Ishikawa (cell line): ENCODE data around the gene ZSWIM3.

Source experiments
- CEBPB ChIP-seq: IDR thresholded peaks from 2 replicates; pipeline ENCODE4 v1.6.1; 2012
- CREB1 ChIP-seq: IDR thresholded peaks from 2 replicates; pipeline ENCODE4 v1.6.1; 2012; ENCODE audit warnings: low read depth
- EGR1 ChIP-seq: IDR thresholded peaks from 2 replicates; pipeline ENCODE4 v1.6.1; 2012
- EP300 ChIP-seq: IDR thresholded peaks from 2 replicates; pipeline ENCODE4 v1.6.1; 2012; ENCODE audit warnings: borderline replicate concordance
- FOXM1 ChIP-seq: IDR thresholded peaks from 2 replicates; pipeline ENCODE4 v1.6.1; 2012; ENCODE audit warnings: low read depth, borderline replicate concordance
- NFIC ChIP-seq: IDR thresholded peaks from 2 replicates; pipeline ENCODE4 v1.6.1; 2012
- RAD21 ChIP-seq: IDR thresholded peaks from 2 replicates; pipeline ENCODE4 v1.6.1; 2012; ENCODE audit warnings: low read depth
- TAF1 ChIP-seq: IDR thresholded peaks from 2 replicates; pipeline ENCODE4 v1.6.1; 2012; ENCODE audit warnings: low read depth, mild to moderate bottlenecking
- TCF12 ChIP-seq: IDR thresholded peaks from 2 replicates; pipeline ENCODE4 v1.6.1; 2012; ENCODE audit warnings: low read depth
- TEAD4 ChIP-seq: IDR thresholded peaks from 2 replicates; pipeline ENCODE4 v1.6.1; 2012
- YY1 ChIP-seq: IDR thresholded peaks from 2 replicates; pipeline ENCODE4 v1.6.1; 2012; ENCODE audit warnings: low read depth
- ZBTB7A ChIP-seq: IDR thresholded peaks from 2 replicates; pipeline ENCODE4 v1.6.1; 2012; ENCODE audit warnings: low read depth
- TF ChIP-seq, protein P1 (sequence below): IDR thresholded peaks from 2 replicates; pipeline ENCODE4 v1.6.1; 2012
- TF ChIP-seq, protein P2 (sequence below): IDR thresholded peaks from 2 replicates; pipeline ENCODE4 v1.6.1; 2012; ENCODE audit warnings: low read depth, mild to moderate bottlenecking
- TF ChIP-seq, protein P3 (sequence below): IDR thresholded peaks from 2 replicates; pipeline ENCODE4 v1.6.1; 2012

Gene ZSWIM3

DNA sequence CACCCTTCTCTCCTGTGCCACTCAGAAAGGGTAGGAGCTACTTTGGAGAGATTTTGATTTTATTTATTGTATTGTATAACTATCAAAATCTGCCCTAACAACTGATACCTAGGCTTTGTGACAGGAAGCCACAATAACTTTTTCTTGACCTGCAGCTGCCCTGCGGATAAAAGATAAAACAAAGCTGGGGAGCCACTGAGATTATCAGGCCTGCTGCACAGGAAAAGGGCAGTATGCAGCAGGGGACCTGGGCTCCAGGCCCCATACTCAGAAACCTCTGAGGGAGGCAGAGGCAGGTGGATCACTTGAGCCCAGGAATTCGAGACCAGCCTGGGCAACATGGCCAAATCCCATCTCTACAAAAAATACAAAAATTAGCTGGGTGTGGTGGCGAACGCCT, 24.8 kb upstream of the ZSWIM3 start:
- TF ChIP-seq CEBPB, result no peak
- no peak for TF ChIP-seq TCF12
- TF ChIP-seq FOXM1, result no peak

DNA sequence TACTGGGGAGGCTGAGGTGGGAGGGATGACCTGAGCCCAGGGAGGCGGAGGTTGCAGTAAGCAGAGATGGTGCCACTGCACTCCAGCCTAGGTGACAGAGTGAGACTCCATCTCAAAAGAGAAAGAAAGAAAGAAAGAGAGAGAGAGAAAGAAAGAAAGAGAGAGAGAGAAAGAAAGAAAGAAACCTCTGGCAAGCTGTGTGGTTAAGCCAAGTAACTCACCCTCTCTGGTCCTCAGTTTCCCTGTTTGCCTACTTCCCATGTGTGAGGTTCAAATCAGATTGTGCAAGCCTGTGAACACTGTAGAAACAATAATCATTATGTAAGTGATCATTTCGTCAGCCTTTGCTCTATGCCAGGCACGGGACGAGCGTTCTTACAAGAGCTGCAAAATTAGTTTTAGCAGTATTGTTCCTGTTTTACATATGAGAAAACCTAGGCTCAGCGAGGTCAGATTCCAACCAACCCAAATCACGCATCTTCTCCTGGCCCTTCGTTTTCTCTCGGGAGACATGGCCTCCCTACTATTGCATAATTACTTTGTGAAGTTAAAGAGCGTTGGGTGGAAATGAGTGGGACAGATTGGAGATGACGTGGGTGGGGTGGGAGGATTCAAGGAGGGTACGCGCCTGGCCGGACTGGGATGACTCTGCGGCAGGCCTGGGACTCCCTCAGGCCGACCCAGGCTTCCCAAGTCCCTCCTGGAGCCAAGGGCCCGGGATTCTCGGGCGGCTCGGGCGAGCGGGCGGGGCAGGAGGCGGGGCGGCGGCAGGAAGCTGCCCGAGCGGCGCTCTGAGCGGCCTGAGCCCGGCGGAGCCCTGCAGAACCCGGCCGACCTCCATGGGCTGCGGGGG, 24.2 kb upstream of the ZSWIM3 start, which contains the start of gene SNX21:
TSS of gene SNX21 (plus strand) at position 770 of the 853 bp plus-strand sequence. CDS start 121 bp downstream, outside the sequence.
- peak; percentile 80 for TF ChIP-seq CEBPB
- TF ChIP-seq, protein P1, sequence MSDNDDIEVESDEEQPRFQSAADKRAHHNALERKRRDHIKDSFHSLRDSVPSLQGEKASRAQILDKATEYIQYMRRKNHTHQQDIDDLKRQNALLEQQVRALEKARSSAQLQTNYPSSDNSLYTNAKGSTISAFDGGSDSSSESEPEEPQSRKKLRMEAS, result no peak

DNA sequence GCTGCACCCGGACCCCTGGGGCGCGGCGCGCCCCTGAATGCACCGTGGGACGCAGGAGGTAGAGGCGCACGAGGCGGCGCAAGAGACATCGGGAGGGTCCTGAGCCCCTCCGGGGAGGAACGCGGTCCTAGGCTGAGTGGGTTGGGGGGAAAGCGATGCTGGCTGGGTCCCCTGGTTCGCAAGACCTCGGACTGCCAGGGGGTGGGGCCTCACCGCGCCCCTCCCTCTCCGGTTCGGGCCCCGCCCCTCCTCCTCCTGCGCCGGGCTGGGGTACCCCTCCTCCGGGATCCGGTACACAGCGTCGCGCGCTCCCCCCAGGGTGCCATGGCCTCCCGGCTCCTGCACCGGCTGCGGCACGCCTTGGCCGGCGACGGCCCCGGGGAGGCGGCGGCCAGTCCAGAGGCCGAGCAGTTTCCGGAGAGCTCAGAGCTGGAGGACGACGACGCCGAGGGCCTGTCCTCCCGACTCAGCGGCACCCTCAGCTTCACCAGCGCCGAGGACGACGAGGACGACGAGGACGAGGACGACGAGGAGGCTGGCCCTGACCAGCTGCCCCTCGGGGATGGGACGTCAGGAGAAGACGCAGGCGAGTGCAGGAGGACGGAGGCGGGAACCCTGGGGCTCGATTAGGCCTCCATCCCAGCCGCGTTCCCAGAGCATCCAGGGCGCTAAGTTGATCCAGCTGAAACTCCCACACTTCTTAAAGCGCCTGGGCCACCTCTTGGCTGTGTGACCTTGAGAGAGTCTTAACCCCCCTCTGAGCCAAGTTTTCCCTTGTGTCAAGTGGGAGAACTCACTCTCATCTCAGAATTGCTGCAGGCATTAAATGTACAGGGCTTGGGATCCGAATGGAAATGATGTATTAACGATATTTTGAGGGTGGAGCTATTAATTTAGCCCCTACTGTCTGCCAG, 23.3 kb upstream of the ZSWIM3 start:
- no peak for TF ChIP-seq RAD21
- no peak for TF ChIP-seq YY1
- TF ChIP-seq CEBPB, result no peak
- TF ChIP-seq FOXM1, result no peak
- peak; percentile 89 for TF ChIP-seq ZBTB7A
- TF ChIP-seq, protein P1, result peak; percentile 64
- peak; percentile 47 for TF ChIP-seq TAF1

DNA sequence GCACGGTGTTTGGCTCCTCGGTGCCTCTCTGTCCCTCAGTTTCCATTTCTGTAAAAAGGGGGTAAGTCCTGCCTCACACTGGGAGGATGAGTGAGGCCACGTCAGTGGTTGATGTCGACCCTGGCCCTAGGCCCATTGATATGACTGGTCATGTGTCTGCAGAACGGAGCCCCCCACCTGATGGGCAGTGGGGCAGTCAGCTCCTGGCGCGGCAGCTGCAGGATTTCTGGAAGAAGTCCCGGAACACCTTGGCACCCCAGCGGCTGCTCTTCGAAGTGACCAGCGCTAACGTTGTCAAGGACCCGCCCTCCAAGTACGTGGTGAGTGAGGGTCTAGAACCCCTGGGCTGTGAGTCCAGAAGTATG, 22.6 kb upstream of the ZSWIM3 start:
- TF ChIP-seq CEBPB (no peak), CREB1 (no peak), RAD21 (no peak), NFIC (no peak)
- TF ChIP-seq, protein P2, sequence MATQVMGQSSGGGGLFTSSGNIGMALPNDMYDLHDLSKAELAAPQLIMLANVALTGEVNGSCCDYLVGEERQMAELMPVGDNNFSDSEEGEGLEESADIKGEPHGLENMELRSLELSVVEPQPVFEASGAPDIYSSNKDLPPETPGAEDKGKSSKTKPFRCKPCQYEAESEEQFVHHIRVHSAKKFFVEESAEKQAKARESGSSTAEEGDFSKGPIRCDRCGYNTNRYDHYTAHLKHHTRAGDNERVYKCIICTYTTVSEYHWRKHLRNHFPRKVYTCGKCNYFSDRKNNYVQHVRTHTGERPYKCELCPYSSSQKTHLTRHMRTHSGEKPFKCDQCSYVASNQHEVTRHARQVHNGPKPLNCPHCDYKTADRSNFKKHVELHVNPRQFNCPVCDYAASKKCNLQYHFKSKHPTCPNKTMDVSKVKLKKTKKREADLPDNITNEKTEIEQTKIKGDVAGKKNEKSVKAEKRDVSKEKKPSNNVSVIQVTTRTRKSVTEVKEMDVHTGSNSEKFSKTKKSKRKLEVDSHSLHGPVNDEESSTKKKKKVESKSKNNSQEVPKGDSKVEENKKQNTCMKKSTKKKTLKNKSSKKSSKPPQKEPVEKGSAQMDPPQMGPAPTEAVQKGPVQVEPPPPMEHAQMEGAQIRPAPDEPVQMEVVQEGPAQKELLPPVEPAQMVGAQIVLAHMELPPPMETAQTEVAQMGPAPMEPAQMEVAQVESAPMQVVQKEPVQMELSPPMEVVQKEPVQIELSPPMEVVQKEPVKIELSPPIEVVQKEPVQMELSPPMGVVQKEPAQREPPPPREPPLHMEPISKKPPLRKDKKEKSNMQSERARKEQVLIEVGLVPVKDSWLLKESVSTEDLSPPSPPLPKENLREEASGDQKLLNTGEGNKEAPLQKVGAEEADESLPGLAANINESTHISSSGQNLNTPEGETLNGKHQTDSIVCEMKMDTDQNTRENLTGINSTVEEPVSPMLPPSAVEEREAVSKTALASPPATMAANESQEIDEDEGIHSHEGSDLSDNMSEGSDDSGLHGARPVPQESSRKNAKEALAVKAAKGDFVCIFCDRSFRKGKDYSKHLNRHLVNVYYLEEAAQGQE, result no peak
- TF ChIP-seq, protein P1, result no peak

DNA sequence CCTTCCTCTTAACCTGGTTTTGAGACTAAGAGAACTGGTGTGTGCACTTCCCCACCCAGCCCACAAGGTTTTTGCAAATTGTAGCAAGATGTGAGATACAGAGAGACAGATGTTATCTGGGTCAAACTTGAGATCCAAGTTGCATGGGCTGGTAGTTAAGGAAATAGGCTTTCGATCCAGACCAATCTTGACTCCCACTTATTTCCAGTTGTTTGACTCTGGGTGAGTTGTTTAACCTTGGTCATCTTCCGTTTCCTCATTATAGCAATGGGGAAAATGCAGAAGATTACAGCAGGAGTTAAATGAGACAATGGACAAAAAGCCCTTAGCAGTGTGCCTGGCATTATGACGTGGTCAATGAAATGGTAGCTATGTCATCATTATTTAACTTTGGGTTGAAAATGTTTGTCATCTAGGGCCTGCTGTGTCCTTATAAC, 22.1 kb upstream of the ZSWIM3 start:
- TF ChIP-seq YY1 (no peak), EGR1 (no peak), TAF1 (no peak), CREB1 (no peak), ZBTB7A (no peak), RAD21 (no peak), EP300 (no peak), NFIC (no peak), CEBPB (no peak), FOXM1 (no peak), TCF12 (no peak), TEAD4 (no peak)
- TF ChIP-seq, protein P1, result no peak
- TF ChIP-seq, protein P3, sequence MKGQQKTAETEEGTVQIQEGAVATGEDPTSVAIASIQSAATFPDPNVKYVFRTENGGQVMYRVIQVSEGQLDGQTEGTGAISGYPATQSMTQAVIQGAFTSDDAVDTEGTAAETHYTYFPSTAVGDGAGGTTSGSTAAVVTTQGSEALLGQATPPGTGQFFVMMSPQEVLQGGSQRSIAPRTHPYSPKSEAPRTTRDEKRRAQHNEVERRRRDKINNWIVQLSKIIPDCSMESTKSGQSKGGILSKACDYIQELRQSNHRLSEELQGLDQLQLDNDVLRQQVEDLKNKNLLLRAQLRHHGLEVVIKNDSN, result no peak
- TF ChIP-seq, protein P2, result no peak

DNA sequence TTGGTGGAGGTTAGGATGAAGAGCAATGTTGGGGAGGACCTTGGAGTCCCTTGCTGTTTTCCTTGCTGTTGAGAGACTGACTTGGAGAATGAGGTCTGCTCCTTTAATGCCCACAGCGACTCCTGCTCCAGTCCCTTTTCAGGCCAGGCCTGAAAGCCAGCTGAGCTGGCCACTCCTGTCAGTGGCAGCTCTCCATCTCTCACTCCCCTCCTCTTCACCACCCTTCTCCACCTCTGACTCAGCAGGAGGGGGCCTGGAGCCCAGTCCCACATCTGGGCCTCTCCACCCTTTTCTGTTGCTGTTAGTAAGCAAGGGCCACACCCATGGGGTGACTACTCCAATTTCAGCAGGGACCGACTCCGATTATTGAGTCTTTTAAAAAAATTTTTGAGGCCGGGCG, 21.6 kb upstream of the ZSWIM3 start:
- TF ChIP-seq ZBTB7A (no peak), TCF12 (no peak), EGR1 (no peak), TEAD4 (no peak), NFIC (no peak), CEBPB (no peak), CREB1 (no peak), FOXM1 (no peak), TAF1 (no peak)
- TF ChIP-seq, protein P1, result no peak
- TF ChIP-seq, protein P3, result no peak
